CD4-positive, alpha-beta T cell (primary cell): Measurements from ENCODE around the gene CDH24. TPM values are rescaled to one million over a fixed set of nuclear protein-coding genes. Genes with fewer than 3 reads are reported as not detected.

ENCODE experiments used
- ATAC-seq: fragments of 200-7000 bp; cut with Tn5 transposase; one replicate; pipeline ENCODE4 v1.10.0; 2022; ENCODE audit warnings: mild to moderate bottlenecking; ENCODE audit not compliant: poor library complexity
- CTCF ChIA-PET: fragments of 350-600 bp; sonication (Branson Sonifier 250); formaldehyde crosslinking; loops from one replicate; lab custom pipeline; 2021; ENCODE audit warnings: antibody characterized with exemption, inconsistent platforms; lab: Charles Lee
- POLR2A ChIA-PET: fragments of 350-600 bp; sonication (Branson Sonifier 250); formaldehyde crosslinking; loops from one replicate; lab custom pipeline; 2021; ENCODE audit warnings: antibody characterized with exemption, inconsistent platforms; lab: Charles Lee
- DNase-seq, 14 experiments: peaks; one replicate each; pipeline ENCODE4 v3.0.0-alpha.2; 2013 to 2020; ENCODE audit warnings: mixed read lengths in 2 of 14
- H3K27ac ChIP-seq, 2 donors: one replicate each; pipeline versions ENCODE4 v1.5.1 to v1.7.0; 2013; ENCODE audit warnings: low read length in 2 of 2, low read depth in 1 of 2, mild to moderate bottlenecking in 1 of 2
- H3K27me3 ChIP-seq, 2 experiments: 1 replicate in 1 of 2; 2 replicates in 1 of 2; pipeline versions ENCODE4 v1.6.1 to v1.7.0; 2013; ENCODE audit warnings: low read length in 2 of 2, control low read depth in 1 of 2, mild to moderate bottlenecking in 1 of 2, moderate library complexity in 1 of 2; ENCODE audit not compliant: insufficient read depth in 2 of 2, control insufficient read depth in 1 of 2
- H3K36me3 ChIP-seq: one replicate; pipeline ENCODE4 v1.6.1; 2013; ENCODE audit warnings: low read length, control low read depth; ENCODE audit not compliant: insufficient read depth
- H3K4me1 ChIP-seq: one replicate; pipeline ENCODE4 v1.6.1; 2013; ENCODE audit warnings: low read length, control low read depth; ENCODE audit not compliant: insufficient read depth
- H3K4me3 ChIP-seq: one replicate; pipeline ENCODE4 v1.5.1; 2013; ENCODE audit warnings: mild to moderate bottlenecking, low read length, moderate library complexity
- H3K9me3 ChIP-seq, 2 experiments: 1 replicate in 1 of 2; 2 replicates in 1 of 2; pipeline versions ENCODE4 v1.6.1 to v1.7.0; 2013; ENCODE audit warnings: low read length in 2 of 2, mild to moderate bottlenecking in 2 of 2, control low read depth in 1 of 2, moderate library complexity in 1 of 2; ENCODE audit not compliant: control insufficient read depth in 1 of 2, insufficient read depth in 1 of 2
- H3K27ac Mint-ChIP-seq: one replicate; pipeline ENCODE4 v1.8.0; 2020; ENCODE audit warnings: mixed read lengths
- H3K27me3 Mint-ChIP-seq: one replicate; pipeline ENCODE4 v1.8.0; 2021; ENCODE audit warnings: mixed read lengths
- H3K36me3 Mint-ChIP-seq: one replicate; pipeline ENCODE4 v1.8.0; 2021; ENCODE audit warnings: low read depth, mixed read lengths
- H3K4me1 Mint-ChIP-seq: one replicate; pipeline ENCODE4 v1.8.0; 2021; ENCODE audit warnings: low read depth, mixed read lengths
- H3K4me3 Mint-ChIP-seq: one replicate; pipeline ENCODE4 v1.8.0; 2020; ENCODE audit warnings: mild to moderate bottlenecking, mixed read lengths
- H3K9me3 Mint-ChIP-seq: one replicate; pipeline ENCODE4 v1.8.0; 2020; ENCODE audit warnings: mixed read lengths
- CTCF ChIP-seq: fragments of 200-600 bp; IDR thresholded peaks from one replicate; pipeline ENCODE4 v1.8.0; 2022; ENCODE audit warnings: antibody characterized with exemption, mild to moderate bottlenecking
- intact Hi-C, 2 experiments: fragments of 100-400 bp; cut with DNase I in 1 of 2; cut with micrococcal nuclease in 1 of 2; formaldehyde crosslinking; loops; one replicate each; pipeline versions ENCODE4 v1.15.1 to v1.9.0; 2023 to 2025; cut with DNase I, micrococcal nuclease
- total RNA-seq, 174 experiments: library from RNA in 2 of 174; stranded (reverse) in 2 of 174; gene quantifications; one replicate each; pipeline ENCODE4 v1.2.3 and lab custom pipeline; 2021 to 2026

CDH24 gene
- total RNA-seq, 2 experiments from 2014 or later: 3.3 to 3.7 TPM

- Histone ChIP-seq H3K4me3 (no peak overlapping the region), H3K9me3 (no peaks in the 10 kb centered on the region), H3K4me1 (peaks cover 18% of the 10 kb centered on the region), H3K27me3 (no peaks in the 10 kb centered on the region), H3K27ac (no peak overlapping the region), H3K36me3 (peaks cover 21% of the 10 kb centered on the region)
- peak overlapping the region; percentile 49 for H3K4me3 Mint-ChIP-seq
- H3K9me3 Mint-ChIP-seq: no peaks in the 10 kb centered on the region
- DNase-seq: no peak
- peaks cover 32% of the 10 kb centered on the region for H3K4me1 Mint-ChIP-seq
- no peak for TF ChIP-seq CTCF
- no peak for ATAC-seq
- ChIA-PET CTCF (interaction anchor here (0.7 to 2.6 kb wide), 5 partner anchors 9 to 45 kb away, joined by 3 to 13 read pairs (median 3); no protein-coding TSS in a partner anchor), POLR2A (interaction anchor here (0.7 kb wide), 1 partner anchor 21 kb away, joined by 3 read pairs; no protein-coding TSS in a partner anchor)
- no peak overlapping the region for H3K27ac Mint-ChIP-seq
- H3K36me3 Mint-ChIP-seq: peaks cover 30% of the 10 kb centered on the region
- H3K27me3 Mint-ChIP-seq: no peaks in the 10 kb centered on the region
- intact Hi-C loops: loop anchor here (5.0 to 10.0 kb wide), 5 partner anchors 185 to 465 kb away; partner anchors contain the start of genes HOMEZ (in 2 of the 2), AP1G2 (in 1 of the 2), OXA1L (in 1 of the 2) and PABPN1 (in 1 of the 2)
These were observed 42.0 kb upstream of the CDH24 start for GRCh38 chr14:23099212-23099861.

- Mint-ChIP-seq H3K27me3 (no peaks in the 10 kb centered on the region), H3K4me3 (peak overlapping the region; percentile 7), H3K36me3 (peaks cover 34% of the 10 kb centered on the region), H3K27ac (no peak overlapping the region), H3K9me3 (no peaks in the 10 kb centered on the region), H3K4me1 (peaks cover 41% of the 10 kb centered on the region)
- no peak for TF ChIP-seq CTCF
- H3K9me3 ChIP-seq: no peaks in the 10 kb centered on the region
- ATAC-seq (no peak), DNase-seq (no peak)
- H3K27ac ChIP-seq: no peak overlapping the region
- peaks cover 27% of the 10 kb centered on the region for H3K36me3 ChIP-seq
- H3K27me3 ChIP-seq: no peaks in the 10 kb centered on the region
- no peak overlapping the region for H3K4me3 ChIP-seq
- ChIA-PET CTCF (interaction anchor here (1.9 to 4.4 kb wide), 2 partner anchors 23 to 29 kb away, joined by 4 to 32 read pairs; no protein-coding TSS in a partner anchor), POLR2A (interaction anchor here (1.6 to 5.0 kb wide), 2 partner anchors 12 to 21 kb away, joined by 4 to 135 read pairs; partner anchors contain the start of gene CEBPE)
- intact Hi-C loops: loop anchor here (2.0 to 10.0 kb wide), 6 partner anchors 21 to 467 kb away; partner anchors contain the start of genes HOMEZ (in 2 of the 2), AP1G2 (in 1 of the 2), CEBPE (in 1 of the 2) and OXA1L (in 1 of the 2)
- peaks cover 29% of the 10 kb centered on the region for H3K4me1 ChIP-seq
These were observed 40.5 kb upstream of the CDH24 start for GRCh38 chr14:23097786-23098185.

- H3K4me1 Mint-ChIP-seq: peaks cover 46% of the 10 kb centered on the region
- POLR2A ChIA-PET: interaction anchor here (0.5 to 5.0 kb wide), 61 partner anchors 9 to 1790 kb away, joined by 3 to 135 read pairs (median 4); partner anchors contain the start of genes AJUBA, CDH24, CEBPE and CHD8
These were observed 38.1 kb upstream of the CDH24 start, which contains the start of gene C14orf119 for GRCh38 chr14:23095196-23096108. C14orf119 (plus strand) TSS chr14:23095505; CDS start chr14:23097659, 2,154 bp downstream.

More at GRCh38 chr14:23095196-23096108, 38.1 kb upstream of the CDH24 start, which contains the start of gene C14orf119:
- CTCF ChIA-PET: interaction anchor here (0.6 to 4.4 kb wide), 19 partner anchors 14 to 1372 kb away, joined by 3 to 32 read pairs (median 5); partner anchors contain the start of genes AJUBA, CDH24 and PRMT5
- Mint-ChIP-seq H3K36me3 (peaks cover 48% of the 10 kb centered on the region), H3K27me3 (no peaks in the 10 kb centered on the region), H3K4me3 (no peak within 1 kb of the TSS), H3K9me3 (no peaks in the 10 kb centered on the region), H3K27ac (no peak within 1 kb of the TSS)
- intact Hi-C loops: loop anchor here (1.0 to 10.0 kb wide), 8 partner anchors 23 to 469 kb away; partner anchors contain the start of genes HOMEZ (in 2 of the 2), AP1G2 (in 1 of the 2), CEBPE (in 1 of the 2) and OXA1L (in 1 of the 2)
- H3K4me1 ChIP-seq: peaks cover 29% of the 10 kb centered on the region
- ATAC-seq (peak; percentile 85), DNase-seq (peak in 12 of 14 experiments; percentile 99 to 100 (median 100))
- peak within 1 kb of the TSS; percentile 96 to 97 for H3K27ac ChIP-seq
- no peaks in the 10 kb centered on the region for H3K27me3 ChIP-seq
- no peaks in the 10 kb centered on the region for H3K9me3 ChIP-seq
- H3K4me3 ChIP-seq: peak within 1 kb of the TSS; percentile 81
- no peak for TF ChIP-seq CTCF
- H3K36me3 ChIP-seq: peaks cover 47% of the 10 kb centered on the region
